Astrocyte (in vitro differentiated cells and primary cell): ENCODE results near the gene INTS13. TPM values are rescaled to one million over a fixed set of nuclear protein-coding genes. Genes with fewer than 3 reads are reported as not detected.

Source experiments
- DNase-seq: peaks from one replicate; pipeline ENCODE4 v3.0.0-alpha.2; 2010; ENCODE audit warnings: low read depth
- FAIRE-seq: peaks from 2 replicates; lab custom pipeline; 2011; peaks lifted over from hg19 to GRCh38; lab: Jason Lieb, UNC
- H2AFZ ChIP-seq: 2 replicates; pipeline ENCODE4 v1.6.0; 2012; ENCODE audit warnings: low read depth, low read length, inconsistent platforms
- H3K27ac ChIP-seq: 2 replicates; pipeline ENCODE4 v1.5.1; 2011; ENCODE audit warnings: low read depth, low read length, inconsistent platforms
- H3K27me3 ChIP-seq: 2 replicates; pipeline ENCODE4 v1.6.0; 2011; ENCODE audit warnings: low read length, inconsistent platforms; ENCODE audit not compliant: insufficient read depth
- H3K36me3 ChIP-seq: 2 replicates; pipeline ENCODE4 v1.5.1; 2011; ENCODE audit warnings: low read length, inconsistent platforms; ENCODE audit not compliant: insufficient read depth
- H3K4me1 ChIP-seq: 2 replicates; pipeline ENCODE4 v1.5.1; 2011; ENCODE audit warnings: low read length, inconsistent platforms; ENCODE audit not compliant: insufficient read depth
- H3K4me2 ChIP-seq: 2 replicates; pipeline ENCODE4 v1.6.0; 2012; ENCODE audit warnings: low read length, inconsistent platforms
- H3K4me3 ChIP-seq: 2 replicates; pipeline ENCODE4 v1.5.1; 2011; ENCODE audit warnings: low read depth, mild to moderate bottlenecking, low read length, inconsistent platforms; ENCODE audit not compliant: insufficient read depth
- H3K79me2 ChIP-seq: 2 replicates; pipeline ENCODE4 v1.6.0; 2012; ENCODE audit warnings: mild to moderate bottlenecking, low read length, inconsistent platforms; ENCODE audit not compliant: insufficient read depth
- H3K9ac ChIP-seq: 2 replicates; pipeline ENCODE4 v1.6.0; 2012; ENCODE audit warnings: mild to moderate bottlenecking, low read length, inconsistent platforms
- H3K9me3 ChIP-seq: 2 replicates; pipeline ENCODE4 v1.5.1; 2012; ENCODE audit warnings: low read depth, mild to moderate bottlenecking, low read length, inconsistent platforms; ENCODE audit not compliant: insufficient read depth
- H4K20me1 ChIP-seq: 2 replicates; pipeline ENCODE4 v1.6.0; 2012; ENCODE audit warnings: low read length, inconsistent platforms; ENCODE audit not compliant: insufficient read depth
- H3K27ac Mint-ChIP-seq: one replicate; pipeline ENCODE4 v1.8.0; 2021; ENCODE audit warnings: mild to moderate bottlenecking, mixed read lengths; ENCODE audit not compliant: unreplicated experiment
- H3K27me3 Mint-ChIP-seq: one replicate; pipeline ENCODE4 v1.8.0; 2021; ENCODE audit warnings: low read depth, mixed read lengths; ENCODE audit not compliant: unreplicated experiment
- H3K36me3 Mint-ChIP-seq: one replicate; pipeline ENCODE4 v1.8.0; 2021; ENCODE audit warnings: low read depth, mixed read lengths; ENCODE audit not compliant: unreplicated experiment
- H3K4me1 Mint-ChIP-seq: one replicate; pipeline ENCODE4 v1.8.0; 2021; ENCODE audit warnings: low read depth, mixed read lengths; ENCODE audit not compliant: unreplicated experiment
- H3K4me3 Mint-ChIP-seq: one replicate; pipeline ENCODE4 v1.8.0; 2021; ENCODE audit warnings: mild to moderate bottlenecking, moderate library complexity, mixed read lengths; ENCODE audit not compliant: unreplicated experiment
- H3K9me3 Mint-ChIP-seq: one replicate; pipeline ENCODE4 v1.8.0; 2021; ENCODE audit warnings: mild to moderate bottlenecking, mixed read lengths; ENCODE audit not compliant: unreplicated experiment
- EZH2 ChIP-seq: IDR thresholded peaks from 2 replicates; pipeline ENCODE4 v1.6.1; 2012; ENCODE audit warnings: mild to moderate bottlenecking, low read length, inconsistent platforms; ENCODE audit not compliant: insufficient read depth
- total RNA-seq: library from RNA; stranded (reverse); gene quantifications from 2 replicates; pipeline ENCODE4 v1.2.1, GENCODE V29; 2021
- TF ChIP-seq, protein P1 (sequence below): IDR thresholded peaks from 2 replicates; pipeline ENCODE4 v1.5.1; 2011; ENCODE audit warnings: low read depth, mild to moderate bottlenecking, inconsistent platforms, low read length, moderate library complexity; ENCODE audit not compliant: insufficient read depth

Gene INTS13
- total RNA-seq, 1 donor from 2014 or later = 33.7 TPM

DNA sequence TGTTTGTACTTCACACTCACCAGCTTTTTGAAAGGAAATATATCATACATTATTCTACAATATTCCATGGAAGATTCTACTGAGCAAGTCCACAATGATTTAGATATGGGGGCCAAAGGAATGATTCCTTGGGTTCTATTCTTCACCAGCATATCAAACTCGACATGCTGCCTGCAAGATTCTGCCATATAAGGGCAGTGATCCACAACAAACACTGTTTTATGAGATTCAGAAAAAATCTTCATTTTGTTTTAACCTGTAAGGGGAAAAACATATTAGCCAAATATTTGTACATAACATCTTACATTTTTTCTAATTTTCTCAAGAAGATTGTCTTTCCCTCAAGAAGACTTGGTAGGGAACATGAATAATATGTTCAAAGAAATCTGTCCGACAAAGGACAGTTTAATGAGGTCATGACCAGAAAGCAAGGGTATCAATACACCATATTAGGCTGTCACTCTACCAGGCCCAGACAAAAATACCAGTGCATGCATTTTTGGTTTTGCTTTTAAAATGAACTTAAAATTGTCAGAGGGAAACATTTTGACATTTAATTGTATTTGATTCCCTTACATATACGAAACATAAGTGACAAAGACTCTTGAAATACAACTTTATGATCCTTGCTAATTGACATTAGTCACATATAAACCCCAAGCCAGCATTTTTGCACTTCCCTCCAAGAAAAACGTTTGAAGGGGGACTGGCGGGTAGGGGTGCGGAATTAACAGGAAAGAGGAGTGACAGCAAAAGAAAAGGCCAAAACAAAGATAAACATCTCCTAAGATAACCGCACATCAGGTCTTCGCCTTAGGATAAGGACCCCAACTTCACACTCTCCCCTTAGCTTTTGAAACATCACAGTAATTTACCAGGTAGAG is 980 bp downstream of the INTS13 start:
- no peaks in the 10 kb centered on the region for H3K9me3 ChIP-seq
- Mint-ChIP-seq H3K9me3 (no peaks in the 10 kb centered on the region), H3K36me3 (no peaks in the 10 kb centered on the region), H3K27me3 (no peaks in the 10 kb centered on the region), H3K27ac (peak overlapping the region; percentile 99), H3K4me1 (peaks cover 23% of the 10 kb centered on the region), H3K4me3 (peak overlapping the region; percentile 99)
- no peak overlapping the region for H2AFZ ChIP-seq
- H3K4me1 ChIP-seq = peaks cover 26% of the 10 kb centered on the region
- H3K4me3 ChIP-seq = peak overlapping the region; percentile 97
- H3K4me2 ChIP-seq = peak overlapping the region; percentile 90
- FAIRE-seq = no peak
- TF ChIP-seq, protein P1, sequence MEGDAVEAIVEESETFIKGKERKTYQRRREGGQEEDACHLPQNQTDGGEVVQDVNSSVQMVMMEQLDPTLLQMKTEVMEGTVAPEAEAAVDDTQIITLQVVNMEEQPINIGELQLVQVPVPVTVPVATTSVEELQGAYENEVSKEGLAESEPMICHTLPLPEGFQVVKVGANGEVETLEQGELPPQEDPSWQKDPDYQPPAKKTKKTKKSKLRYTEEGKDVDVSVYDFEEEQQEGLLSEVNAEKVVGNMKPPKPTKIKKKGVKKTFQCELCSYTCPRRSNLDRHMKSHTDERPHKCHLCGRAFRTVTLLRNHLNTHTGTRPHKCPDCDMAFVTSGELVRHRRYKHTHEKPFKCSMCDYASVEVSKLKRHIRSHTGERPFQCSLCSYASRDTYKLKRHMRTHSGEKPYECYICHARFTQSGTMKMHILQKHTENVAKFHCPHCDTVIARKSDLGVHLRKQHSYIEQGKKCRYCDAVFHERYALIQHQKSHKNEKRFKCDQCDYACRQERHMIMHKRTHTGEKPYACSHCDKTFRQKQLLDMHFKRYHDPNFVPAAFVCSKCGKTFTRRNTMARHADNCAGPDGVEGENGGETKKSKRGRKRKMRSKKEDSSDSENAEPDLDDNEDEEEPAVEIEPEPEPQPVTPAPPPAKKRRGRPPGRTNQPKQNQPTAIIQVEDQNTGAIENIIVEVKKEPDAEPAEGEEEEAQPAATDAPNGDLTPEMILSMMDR = no peak
- no peak for TF ChIP-seq EZH2
- peaks cover 92% of the 10 kb centered on the region for H3K79me2 ChIP-seq
- H3K27ac ChIP-seq = peak overlapping the region; percentile 96
- no peak for DNase-seq
- peak overlapping the region; percentile 97 for H3K9ac ChIP-seq
- H4K20me1 ChIP-seq = peaks cover 40% of the 10 kb centered on the region
- H3K36me3 ChIP-seq = peaks cover 5% of the 10 kb centered on the region
- no peaks in the 10 kb centered on the region for H3K27me3 ChIP-seq

- Histone ChIP-seq H3K27me3 (no peaks in the 10 kb centered on the region), H3K9me3 (no peaks in the 10 kb centered on the region), H3K4me1 (peaks cover 20% of the 10 kb centered on the region), H4K20me1 (peaks cover 31% of the 10 kb centered on the region), H3K36me3 (peaks cover 5% of the 10 kb centered on the region), H3K4me2 (peak overlapping the region; percentile 90), H3K79me2 (peaks cover 86% of the 10 kb centered on the region), H3K27ac (no peak overlapping the region), H3K4me3 (peak overlapping the region; percentile 22), H3K9ac (peak overlapping the region; percentile 97), H2AFZ (no peak overlapping the region)
- Mint-ChIP-seq H3K4me1 (peaks cover 16% of the 10 kb centered on the region), H3K27me3 (no peaks in the 10 kb centered on the region), H3K27ac (no peak overlapping the region), H3K4me3 (peak overlapping the region; percentile 99), H3K9me3 (no peaks in the 10 kb centered on the region), H3K36me3 (no peaks in the 10 kb centered on the region)
- FAIRE-seq (no peak), DNase-seq (no peak)
- no peak for TF ChIP-seq EZH2
- TF ChIP-seq, protein P1 = no peak
Observed at GRCh38 chr12:26935636-26936378, 2.0 kb downstream of the INTS13 start.
